Measurements from ENCODE around the gene MAP3K1. TPM values are rescaled to one million over a fixed set of nuclear protein-coding genes. Genes with fewer than 3 reads are reported as not detected.

Gene MAP3K1
- total and polyA plus RNA-seq, 9 of the 15 experiments (the other 6 are each of a cell fraction or from before 2014, with no cell fraction given): 3.9 to 13.9 (median 7.5) TPM

DNA sequence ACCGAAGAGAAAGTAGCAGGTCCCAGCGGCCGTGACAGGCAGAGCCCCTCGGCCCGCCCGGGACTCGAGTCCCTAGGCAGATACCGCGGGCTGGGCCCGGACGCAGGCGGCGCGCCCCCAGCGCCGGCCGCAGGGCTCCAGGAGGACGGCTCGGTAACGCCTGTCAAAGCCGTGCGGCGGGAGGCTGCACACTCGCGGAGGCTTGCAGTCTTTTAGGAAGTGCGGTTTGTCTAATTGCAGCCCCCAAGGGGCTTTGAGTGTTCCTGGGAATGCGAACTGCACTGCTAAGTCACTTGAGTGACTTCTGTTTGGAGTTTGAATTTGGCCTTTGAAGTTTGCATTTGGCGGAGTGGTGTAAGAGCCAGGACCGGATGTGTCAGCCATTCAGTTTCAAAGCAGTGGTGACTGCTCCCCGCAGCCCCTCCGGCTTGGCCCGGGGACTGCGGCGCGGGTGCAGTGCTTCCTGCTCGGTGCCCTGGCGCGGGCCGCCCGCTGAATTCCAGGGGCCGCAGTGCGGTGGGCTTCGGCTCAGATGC lies 1.3 kb downstream of the MAP3K1 start (continued):
- TF ChIP-seq, protein P1, sequence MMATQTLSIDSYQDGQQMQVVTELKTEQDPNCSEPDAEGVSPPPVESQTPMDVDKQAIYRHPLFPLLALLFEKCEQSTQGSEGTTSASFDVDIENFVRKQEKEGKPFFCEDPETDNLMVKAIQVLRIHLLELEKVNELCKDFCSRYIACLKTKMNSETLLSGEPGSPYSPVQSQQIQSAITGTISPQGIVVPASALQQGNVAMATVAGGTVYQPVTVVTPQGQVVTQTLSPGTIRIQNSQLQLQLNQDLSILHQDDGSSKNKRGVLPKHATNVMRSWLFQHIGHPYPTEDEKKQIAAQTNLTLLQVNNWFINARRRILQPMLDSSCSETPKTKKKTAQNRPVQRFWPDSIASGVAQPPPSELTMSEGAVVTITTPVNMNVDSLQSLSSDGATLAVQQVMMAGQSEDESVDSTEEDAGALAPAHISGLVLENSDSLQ (IDR thresholded peaks at IDR 0.05): peak; percentile 56; the same call in 1 of the 2 replicates
- TF ChIP-seq ZNF512 (tag; IDR thresholded peaks at IDR 0.05) (no peak), ZBED1 (IDR thresholded peaks at IDR 0.05) (no peak), YBX1 (IDR thresholded peaks at IDR 0.05) (no peak), RNF2 (IDR thresholded peaks at IDR 0.05) (no peak), POLR2G (IDR thresholded peaks at IDR 0.05; ENCODE audit: low read depth, low read length) (peak; percentile 59; the same call in 1 of the 2 replicates), MCM3 (IDR thresholded peaks at IDR 0.05) (no peak), ZNF316 (IDR thresholded peaks at IDR 0.05) (no peak), ZNF507 (tag; conservative IDR thresholded peaks at IDR 0.05) (no peak), ETV5 (CRISPR knock-in tag; IDR thresholded peaks at IDR 0.05; ENCODE audit: low read depth) (peak; percentile 88), MTA2 (IDR thresholded peaks at IDR 0.05; ENCODE audit: low read depth) (no peak), ZNF239 (CRISPR knock-in tag; IDR thresholded peaks at IDR 0.05) (no peak), DPF2 (IDR thresholded peaks at IDR 0.05) (no peak; the same call in 1 of the 2 replicates), ZFX (CRISPR knock-in tag; IDR thresholded peaks at IDR 0.05) (peak; percentile 65), ZNF174 (CRISPR knock-in tag; IDR thresholded peaks at IDR 0.05) (no peak), IFI16 (CRISPR knock-in tag; IDR thresholded peaks at IDR 0.05) (no peak), CTBP1 (IDR thresholded peaks at IDR 0.05; ENCODE audit: borderline replicate concordance) (0 out of 2 replicates have a peak, but pooled peaks have one; percentile 37), HDAC8 (tag; IDR thresholded peaks at IDR 0.05) (no peak), DMBX1 (CRISPR knock-in tag; IDR thresholded peaks at IDR 0.05; ENCODE audit: borderline replicate concordance) (no peak), GATAD2A (IDR thresholded peaks at IDR 0.05) (no peak), FOXA1 (IDR thresholded peaks at IDR 0.05; ENCODE audit: borderline replicate concordance) (no peak), TEAD1 (CRISPR knock-in tag; IDR thresholded peaks at IDR 0.05) (peak in 1 of 2 experiments; percentile 73; a peak in 1 of 4 replicates), ZBTB11 (CRISPR knock-in tag; IDR thresholded peaks at IDR 0.05) (peak in 2 of 3 experiments; percentile 54 to 62; a peak in 3 of 6 replicates)
- TF ChIP-seq, protein P2, sequence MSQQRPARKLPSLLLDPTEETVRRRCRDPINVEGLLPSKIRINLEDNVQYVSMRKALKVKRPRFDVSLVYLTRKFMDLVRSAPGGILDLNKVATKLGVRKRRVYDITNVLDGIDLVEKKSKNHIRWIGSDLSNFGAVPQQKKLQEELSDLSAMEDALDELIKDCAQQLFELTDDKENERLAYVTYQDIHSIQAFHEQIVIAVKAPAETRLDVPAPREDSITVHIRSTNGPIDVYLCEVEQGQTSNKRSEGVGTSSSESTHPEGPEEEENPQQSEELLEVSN (IDR thresholded peaks at IDR 0.05; ENCODE audit: borderline replicate concordance in 1 of 2, extremely low read depth in 1 of 2, insufficient read depth in 1 of 2, insufficient read length in 1 of 2, low read depth in 1 of 2, low read length in 1 of 2, poor library complexity in 1 of 2, severe bottlenecking in 1 of 2): peak in 1 of 2 experiments; percentile 7
